H9 (cell line): ENCODE data around the gene HECW1. TPM values are rescaled to one million over a fixed set of nuclear protein-coding genes. Genes with fewer than 3 reads are reported as not detected.

ENCODE experiments used
- DNase-seq: peaks from one replicate; pipeline ENCODE4 v3.0.0-alpha.2; 2017
- H2AFZ ChIP-seq: one replicate; pipeline ENCODE4 v1.6.1; 2013; ENCODE audit warnings: mild to moderate bottlenecking, low read length, control low read depth, moderate library complexity
- H2AK5ac ChIP-seq: 2 replicates; pipeline ENCODE4 v1.6.1; 2013; ENCODE audit warnings: low read length, control low read depth, mixed read lengths; ENCODE audit not compliant: insufficient read length
- H2BK120ac ChIP-seq: one replicate; pipeline ENCODE4 v1.6.1; 2013; ENCODE audit warnings: low read depth, mild to moderate bottlenecking, low read length, control low read depth, inconsistent platforms; ENCODE audit not compliant: poor library complexity, severe bottlenecking
- H2BK12ac ChIP-seq: 2 replicates; pipeline ENCODE4 v1.6.1; 2013; ENCODE audit warnings: low read length, control low read depth, mixed read lengths, low read depth; ENCODE audit not compliant: insufficient read length
- H2BK15ac ChIP-seq: 2 replicates; pipeline ENCODE4 v1.6.1; 2013; ENCODE audit warnings: low read depth, low read length, control low read depth
- H2BK20ac ChIP-seq: one replicate; pipeline ENCODE4 v1.6.1; 2013; ENCODE audit warnings: low read depth, mild to moderate bottlenecking, low read length, control low read depth, inconsistent platforms; ENCODE audit not compliant: poor library complexity, severe bottlenecking
- H2BK5ac ChIP-seq: 2 replicates; pipeline ENCODE4 v1.6.1; 2013; ENCODE audit warnings: low read length, control low read depth, mixed read lengths; ENCODE audit not compliant: insufficient read length
- H3K14ac ChIP-seq: 2 replicates; pipeline ENCODE4 v1.6.1; 2013; ENCODE audit warnings: low read length, control low read depth; ENCODE audit not compliant: insufficient read depth
- H3K18ac ChIP-seq: 2 replicates; pipeline ENCODE4 v1.6.1; 2013; ENCODE audit warnings: low read depth, mild to moderate bottlenecking, mixed read lengths, low read length, control low read depth; ENCODE audit not compliant: insufficient read length
- H3K23ac ChIP-seq: 2 replicates; pipeline ENCODE4 v1.6.1; 2013; ENCODE audit warnings: low read length, control low read depth, mixed read lengths, low read depth; ENCODE audit not compliant: insufficient read length
- H3K23me2 ChIP-seq: 2 replicates; pipeline ENCODE4 v1.6.1; 2013; ENCODE audit warnings: low read depth, mild to moderate bottlenecking, mixed read lengths, low read length, control low read depth; ENCODE audit not compliant: insufficient read length, poor library complexity, severe bottlenecking
- H3K27ac ChIP-seq: 2 replicates; pipeline ENCODE4 v1.5.1; 2013; ENCODE audit warnings: low read length, control low read depth, mixed read lengths, low read depth; ENCODE audit not compliant: insufficient read length
- H3K27me3 ChIP-seq: 2 replicates; pipeline ENCODE4 v1.6.1; 2013; ENCODE audit warnings: low read length, control low read depth, inconsistent platforms; ENCODE audit not compliant: insufficient read depth
- H3K4ac ChIP-seq: 2 replicates; pipeline ENCODE4 v1.6.1; 2013; ENCODE audit warnings: low read depth, mild to moderate bottlenecking, control low read depth, inconsistent platforms, low read length, moderate library complexity
- H3K4me1 ChIP-seq: 2 replicates; pipeline ENCODE4 v1.6.1; 2013; ENCODE audit warnings: low read length, control low read depth, inconsistent platforms; ENCODE audit not compliant: insufficient read depth
- H3K4me2 ChIP-seq: 2 replicates; pipeline ENCODE4 v1.6.1; 2013; ENCODE audit warnings: low read length, control low read depth, mixed read lengths; ENCODE audit not compliant: insufficient read length, insufficient read depth
- H3K56ac ChIP-seq: 2 replicates; pipeline ENCODE4 v1.6.1; 2013; ENCODE audit warnings: low read depth, mild to moderate bottlenecking, mixed read lengths, low read length, control low read depth; ENCODE audit not compliant: insufficient read length
- H3K79me1 ChIP-seq: 2 replicates; pipeline ENCODE4 v1.6.1; 2013; ENCODE audit warnings: low read depth, mild to moderate bottlenecking, moderate library complexity, low read length, control low read depth, inconsistent platforms; ENCODE audit not compliant: insufficient read depth, poor library complexity, severe bottlenecking
- H3K79me2 ChIP-seq: 2 replicates; pipeline ENCODE4 v1.6.1; 2013; ENCODE audit warnings: low read length, control low read depth, inconsistent platforms; ENCODE audit not compliant: insufficient read depth
- H3K9ac ChIP-seq: 2 replicates; pipeline ENCODE4 v1.6.1; 2013; ENCODE audit warnings: low read length, control low read depth, mixed read lengths; ENCODE audit not compliant: insufficient read length; ENCODE audit errors: extremely low read depth
- H3K9me3 ChIP-seq: one replicate; pipeline ENCODE4 v1.6.1; 2013; ENCODE audit warnings: low read depth, low read length, inconsistent platforms; ENCODE audit not compliant: control insufficient read depth
- H3T11ph ChIP-seq: one replicate; pipeline ENCODE4 v1.6.1; 2013; ENCODE audit warnings: mild to moderate bottlenecking, low read length, control low read depth, inconsistent platforms
- H4K20me1 ChIP-seq: one replicate; pipeline ENCODE4 v1.6.1; 2013; ENCODE audit not compliant: control insufficient read depth, insufficient read length, insufficient read depth
- H4K5ac ChIP-seq: 2 replicates; pipeline ENCODE4 v1.6.1; 2013; ENCODE audit warnings: low read depth, mild to moderate bottlenecking, mixed read lengths, low read length, control low read depth; ENCODE audit not compliant: insufficient read length
- H4K8ac ChIP-seq: replicated peaks from 2 replicates; pipeline ENCODE4 v1.6.1; 2013; ENCODE audit warnings: low read length, control low read depth, mixed read lengths, low read depth; ENCODE audit not compliant: insufficient read length
- H4K91ac ChIP-seq: 2 replicates; pipeline ENCODE4 v1.6.1; 2013; ENCODE audit warnings: low read depth, mild to moderate bottlenecking, moderate library complexity, mixed read lengths, low read length, control low read depth; ENCODE audit not compliant: insufficient read length
- H3K27ac Mint-ChIP-seq, 3 experiments: 2 replicates in 2 of 3; 3 replicates in 1 of 3; pipeline ENCODE4 v1.8.0; 2020 to 2021; ENCODE audit warnings: mixed read lengths in 3 of 3, mild to moderate bottlenecking in 1 of 3, moderate library complexity in 1 of 3
- H3K27me3 Mint-ChIP-seq: 2 replicates; pipeline ENCODE4 v1.8.0; 2021; ENCODE audit warnings: low read depth, mild to moderate bottlenecking, moderate library complexity, mixed read lengths
- H3K36me3 Mint-ChIP-seq, 3 experiments: 2 replicates in 2 of 3; 3 replicates in 1 of 3; pipeline ENCODE4 v1.8.0; 2020 to 2021; ENCODE audit warnings: low read depth in 3 of 3, mixed read lengths in 3 of 3; ENCODE audit not compliant: insufficient read depth in 1 of 3
- H3K4me1 Mint-ChIP-seq, 2 experiments: 2 replicates each; pipeline ENCODE4 v1.8.0; 2020; ENCODE audit warnings: mixed read lengths in 2 of 2
- H3K4me3 Mint-ChIP-seq, 2 experiments: 2 replicates in 1 of 2; 3 replicates in 1 of 2; pipeline ENCODE4 v1.8.0; 2020 to 2021; ENCODE audit warnings: mild to moderate bottlenecking in 2 of 2, mixed read lengths in 2 of 2, moderate library complexity in 1 of 2
- H3K9me3 Mint-ChIP-seq, 2 experiments: 2 replicates in 1 of 2; 3 replicates in 1 of 2; pipeline ENCODE4 v1.8.0; 2020; ENCODE audit warnings: mild to moderate bottlenecking in 2 of 2, mixed read lengths in 2 of 2, moderate library complexity in 1 of 2
- WGBS: extraction: QIAGEN DNeasy Blood & Tissue Kit; methylation state at CpG from one replicate; pipeline ENCODE4 v1.1.7; 2013; ENCODE audit warnings: missing lambda C conversion rate, low lambda C conversion rate, mixed read lengths; ENCODE audit not compliant: insufficient read length; ENCODE audit errors: extremely low coverage; 5-methylcytosine and 5-hydroxymethylcytosine counted together
- total RNA-seq: library from RNA; stranded (reverse); gene quantifications from 2 replicates; pipeline ENCODE4 v1.2.1, GENCODE V29; 2021
- TF ChIP-seq, protein P1 (sequence below): fragments of 200-600 bp; sonication (generic); conservative IDR thresholded peaks from 3 replicates; pipeline ENCODE4 v1.8.0; 2021; ENCODE audit warnings: antibody characterized with exemption, mild to moderate bottlenecking

Gene HECW1
- total RNA-seq, 1 experiment from 2014 or later = 5.0 TPM

DNA sequence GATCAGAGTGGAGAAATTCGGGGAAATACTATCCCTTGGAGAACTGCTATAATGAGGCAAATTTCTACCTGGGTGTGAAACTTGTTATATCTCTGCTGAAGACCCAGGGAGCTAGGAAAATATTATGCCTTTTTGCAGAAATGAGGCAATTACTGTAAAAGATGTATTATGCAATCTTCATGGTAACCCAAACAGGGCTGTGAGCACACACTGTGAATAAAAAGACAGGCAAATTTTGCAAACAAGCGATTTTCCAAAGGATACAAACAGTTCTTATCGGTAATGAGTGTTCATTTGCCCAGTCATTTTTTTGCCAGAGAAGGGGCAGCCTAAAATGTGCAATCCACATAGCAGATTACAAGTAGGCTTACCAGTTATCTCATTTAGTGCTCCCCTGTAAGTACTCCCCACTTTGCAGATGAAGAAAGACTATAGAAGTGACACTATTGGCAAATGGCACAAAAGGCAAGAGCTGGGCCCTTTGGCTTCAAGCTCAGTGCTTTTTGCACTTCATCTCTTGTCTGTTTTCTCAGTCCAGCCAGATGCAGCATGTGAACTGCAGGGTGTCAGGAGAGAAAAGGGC, 205.8 kb downstream of the HECW1 start:
- H2AK5ac ChIP-seq = no peak overlapping the region
- no peaks in the 10 kb centered on the region for H3K79me2 ChIP-seq
- no peaks in the 10 kb centered on the region for H3K36me3 Mint-ChIP-seq
- H3K79me1 ChIP-seq = no peaks in the 10 kb centered on the region
- no peak overlapping the region for H3K27ac Mint-ChIP-seq
- no peak overlapping the region for H3K56ac ChIP-seq
- no peak overlapping the region for H3T11ph ChIP-seq
- no peak overlapping the region for H3K4me3 Mint-ChIP-seq
- TF ChIP-seq, protein P1, sequence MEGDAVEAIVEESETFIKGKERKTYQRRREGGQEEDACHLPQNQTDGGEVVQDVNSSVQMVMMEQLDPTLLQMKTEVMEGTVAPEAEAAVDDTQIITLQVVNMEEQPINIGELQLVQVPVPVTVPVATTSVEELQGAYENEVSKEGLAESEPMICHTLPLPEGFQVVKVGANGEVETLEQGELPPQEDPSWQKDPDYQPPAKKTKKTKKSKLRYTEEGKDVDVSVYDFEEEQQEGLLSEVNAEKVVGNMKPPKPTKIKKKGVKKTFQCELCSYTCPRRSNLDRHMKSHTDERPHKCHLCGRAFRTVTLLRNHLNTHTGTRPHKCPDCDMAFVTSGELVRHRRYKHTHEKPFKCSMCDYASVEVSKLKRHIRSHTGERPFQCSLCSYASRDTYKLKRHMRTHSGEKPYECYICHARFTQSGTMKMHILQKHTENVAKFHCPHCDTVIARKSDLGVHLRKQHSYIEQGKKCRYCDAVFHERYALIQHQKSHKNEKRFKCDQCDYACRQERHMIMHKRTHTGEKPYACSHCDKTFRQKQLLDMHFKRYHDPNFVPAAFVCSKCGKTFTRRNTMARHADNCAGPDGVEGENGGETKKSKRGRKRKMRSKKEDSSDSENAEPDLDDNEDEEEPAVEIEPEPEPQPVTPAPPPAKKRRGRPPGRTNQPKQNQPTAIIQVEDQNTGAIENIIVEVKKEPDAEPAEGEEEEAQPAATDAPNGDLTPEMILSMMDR = no peak
- no peak overlapping the region for H3K18ac ChIP-seq
- H4K8ac ChIP-seq = no peak overlapping the region
- peaks cover 6 to 12% of the 10 kb centered on the region in 2 experiments for H3K4me1 Mint-ChIP-seq
- H3K27ac ChIP-seq = no peak overlapping the region
- no peak for DNase-seq
- H4K91ac ChIP-seq = no peak overlapping the region
- H3K9ac ChIP-seq = no peak overlapping the region
- no peaks in the 10 kb centered on the region for H3K27me3 Mint-ChIP-seq
- H3K9me3 Mint-ChIP-seq = no peaks in the 10 kb centered on the region
- H3K23ac ChIP-seq = no peak overlapping the region
- H2BK15ac ChIP-seq = no peak overlapping the region
- no peaks in the 10 kb centered on the region for H3K27me3 ChIP-seq
- H2BK20ac ChIP-seq = no peak overlapping the region
- H4K5ac ChIP-seq = no peak overlapping the region
- no peaks in the 10 kb centered on the region for H3K23me2 ChIP-seq
- no peak overlapping the region for H3K14ac ChIP-seq
- H2BK12ac ChIP-seq = no peak overlapping the region
- H3K4me2 ChIP-seq = no peak overlapping the region
- H2AFZ ChIP-seq = no peak overlapping the region
- no peaks in the 10 kb centered on the region for H4K20me1 ChIP-seq
- no peaks in the 10 kb centered on the region for H3K9me3 ChIP-seq
- no peak overlapping the region for H2BK120ac ChIP-seq
- no CpG with 5 or more reads among the region's 3 CpGs for WGBS
- no peak overlapping the region for H3K4ac ChIP-seq
- H3K4me1 ChIP-seq = no peaks in the 10 kb centered on the region; the same call in 1 of the 2 replicates
- H2BK5ac ChIP-seq = no peak overlapping the region
